Measurements from ENCODE around the gene TGM6.

DNA sequence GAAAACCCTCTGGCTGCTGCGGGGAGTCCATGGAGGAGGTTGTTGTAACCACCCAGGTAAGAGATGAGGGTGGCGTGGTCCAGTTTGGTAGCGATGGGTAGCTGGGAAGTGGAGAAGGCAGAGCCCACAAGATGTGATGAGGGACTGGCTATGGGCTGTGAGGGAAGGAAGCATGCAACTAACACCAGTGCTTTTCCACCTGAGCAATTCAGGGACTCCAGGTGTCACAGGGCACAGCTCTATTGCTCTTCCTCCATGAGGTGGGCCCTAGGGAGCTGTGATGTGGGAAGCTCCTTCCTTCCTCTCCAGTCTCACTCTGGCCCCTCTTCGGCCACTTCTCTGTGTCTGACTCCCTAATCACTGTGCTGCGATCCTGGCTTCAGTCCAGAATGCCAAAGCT lies 32.4 kb upstream of the TGM6 start:
- TF ChIP-seq, protein P1, sequence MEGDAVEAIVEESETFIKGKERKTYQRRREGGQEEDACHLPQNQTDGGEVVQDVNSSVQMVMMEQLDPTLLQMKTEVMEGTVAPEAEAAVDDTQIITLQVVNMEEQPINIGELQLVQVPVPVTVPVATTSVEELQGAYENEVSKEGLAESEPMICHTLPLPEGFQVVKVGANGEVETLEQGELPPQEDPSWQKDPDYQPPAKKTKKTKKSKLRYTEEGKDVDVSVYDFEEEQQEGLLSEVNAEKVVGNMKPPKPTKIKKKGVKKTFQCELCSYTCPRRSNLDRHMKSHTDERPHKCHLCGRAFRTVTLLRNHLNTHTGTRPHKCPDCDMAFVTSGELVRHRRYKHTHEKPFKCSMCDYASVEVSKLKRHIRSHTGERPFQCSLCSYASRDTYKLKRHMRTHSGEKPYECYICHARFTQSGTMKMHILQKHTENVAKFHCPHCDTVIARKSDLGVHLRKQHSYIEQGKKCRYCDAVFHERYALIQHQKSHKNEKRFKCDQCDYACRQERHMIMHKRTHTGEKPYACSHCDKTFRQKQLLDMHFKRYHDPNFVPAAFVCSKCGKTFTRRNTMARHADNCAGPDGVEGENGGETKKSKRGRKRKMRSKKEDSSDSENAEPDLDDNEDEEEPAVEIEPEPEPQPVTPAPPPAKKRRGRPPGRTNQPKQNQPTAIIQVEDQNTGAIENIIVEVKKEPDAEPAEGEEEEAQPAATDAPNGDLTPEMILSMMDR (IDR thresholded peaks at IDR 0.05; ENCODE audit: low read depth, low read length), result no peak
- TF ChIP-seq EZH2phosphoT487 (IDR thresholded peaks at IDR 0.05; ENCODE audit: low read depth), result no peak

Measured in OCI-LY3 (cell line).